ENCODE results near the gene TAAR6. TPM values are rescaled to one million over a fixed set of nuclear protein-coding genes. Genes with fewer than 3 reads are reported as not detected.

The TAAR6 gene
- total RNA-seq, 1 experiment from 2014 or later = not detected

DNA sequence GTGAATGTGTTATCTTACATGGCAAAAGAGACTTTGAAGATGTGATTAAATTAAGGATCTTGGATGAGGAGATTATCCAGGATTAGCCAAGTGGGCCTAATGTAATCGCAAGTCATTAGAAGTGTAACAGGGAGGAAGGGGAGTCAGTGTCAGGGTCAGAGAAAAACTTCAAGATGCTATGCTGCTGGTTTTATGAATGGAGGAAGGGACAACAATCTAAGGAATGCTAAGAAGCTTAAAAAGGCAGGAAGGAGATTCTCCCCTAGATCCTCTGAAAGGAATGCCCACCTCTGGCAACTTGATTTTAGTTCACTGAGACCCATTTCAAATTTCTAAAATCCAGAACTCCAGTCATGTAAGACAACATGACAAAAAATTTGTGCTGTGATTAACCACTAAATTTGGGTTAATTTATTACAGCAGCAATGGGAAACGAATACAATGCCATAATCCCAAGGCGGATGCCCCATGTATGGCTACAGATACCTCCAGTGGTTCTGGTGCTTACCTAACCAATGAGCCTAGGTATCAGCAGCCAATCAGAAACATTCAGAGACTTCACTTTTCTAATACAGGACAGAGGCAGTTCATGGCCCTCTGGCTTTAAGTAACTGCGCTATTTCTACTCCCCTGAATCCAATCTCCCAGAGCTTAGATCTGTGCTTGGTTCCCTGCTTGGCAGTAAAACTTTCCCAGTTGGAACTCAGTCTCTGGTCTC is 21.2 kb upstream of the TAAR6 start (continued):
- TF ChIP-seq, protein P1, sequence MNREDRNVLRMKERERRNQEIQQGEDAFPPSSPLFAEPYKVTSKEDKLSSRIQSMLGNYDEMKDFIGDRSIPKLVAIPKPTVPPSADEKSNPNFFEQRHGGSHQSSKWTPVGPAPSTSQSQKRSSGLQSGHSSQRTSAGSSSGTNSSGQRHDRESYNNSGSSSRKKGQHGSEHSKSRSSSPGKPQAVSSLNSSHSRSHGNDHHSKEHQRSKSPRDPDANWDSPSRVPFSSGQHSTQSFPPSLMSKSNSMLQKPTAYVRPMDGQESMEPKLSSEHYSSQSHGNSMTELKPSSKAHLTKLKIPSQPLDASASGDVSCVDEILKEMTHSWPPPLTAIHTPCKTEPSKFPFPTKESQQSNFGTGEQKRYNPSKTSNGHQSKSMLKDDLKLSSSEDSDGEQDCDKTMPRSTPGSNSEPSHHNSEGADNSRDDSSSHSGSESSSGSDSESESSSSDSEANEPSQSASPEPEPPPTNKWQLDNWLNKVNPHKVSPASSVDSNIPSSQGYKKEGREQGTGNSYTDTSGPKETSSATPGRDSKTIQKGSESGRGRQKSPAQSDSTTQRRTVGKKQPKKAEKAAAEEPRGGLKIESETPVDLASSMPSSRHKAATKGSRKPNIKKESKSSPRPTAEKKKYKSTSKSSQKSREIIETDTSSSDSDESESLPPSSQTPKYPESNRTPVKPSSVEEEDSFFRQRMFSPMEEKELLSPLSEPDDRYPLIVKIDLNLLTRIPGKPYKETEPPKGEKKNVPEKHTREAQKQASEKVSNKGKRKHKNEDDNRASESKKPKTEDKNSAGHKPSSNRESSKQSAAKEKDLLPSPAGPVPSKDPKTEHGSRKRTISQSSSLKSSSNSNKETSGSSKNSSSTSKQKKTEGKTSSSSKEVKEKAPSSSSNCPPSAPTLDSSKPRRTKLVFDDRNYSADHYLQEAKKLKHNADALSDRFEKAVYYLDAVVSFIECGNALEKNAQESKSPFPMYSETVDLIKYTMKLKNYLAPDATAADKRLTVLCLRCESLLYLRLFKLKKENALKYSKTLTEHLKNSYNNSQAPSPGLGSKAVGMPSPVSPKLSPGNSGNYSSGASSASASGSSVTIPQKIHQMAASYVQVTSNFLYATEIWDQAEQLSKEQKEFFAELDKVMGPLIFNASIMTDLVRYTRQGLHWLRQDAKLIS (CRISPR knock-in tag; IDR thresholded peaks at IDR 0.05; ENCODE audit: borderline replicate concordance) = no peak
- TF ChIP-seq NFE2L1 (CRISPR knock-in tag; IDR thresholded peaks at IDR 0.05) (no peak), TP53 (CRISPR knock-in tag; IDR thresholded peaks at IDR 0.05) (no peak), ATF1 (CRISPR knock-in tag; IDR thresholded peaks at IDR 0.05) (no peak), ZNF317 (CRISPR knock-in tag; IDR thresholded peaks at IDR 0.05; ENCODE audit: borderline replicate concordance, low read depth) (no peak), CREB1 (CRISPR knock-in tag; IDR thresholded peaks at IDR 0.05) (no peak)

DNA sequence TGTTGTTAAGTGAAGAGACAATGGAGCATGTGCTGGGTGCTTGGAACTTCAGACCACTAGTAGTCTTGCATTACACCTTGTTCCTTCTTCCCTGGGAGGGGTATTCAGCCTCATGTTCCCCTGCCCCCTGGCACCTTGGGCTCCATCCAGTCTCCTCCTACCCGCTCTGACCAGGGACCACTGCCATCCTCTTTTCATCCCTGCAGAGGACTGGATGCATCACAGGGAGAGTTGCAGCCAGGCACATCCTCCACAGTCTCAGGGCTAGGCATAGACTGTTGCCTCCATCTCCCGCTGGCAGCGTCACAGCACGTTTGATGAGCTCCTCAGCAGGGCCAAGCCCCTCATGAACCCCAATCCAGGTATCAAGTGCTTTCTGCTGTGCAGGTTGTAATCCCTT is 18.9 kb upstream of the TAAR6 start:
- ATAC-seq (peak; percentile 44), DNase-seq (ENCODE audit: low spot score) (no peak)
- POLR2A ChIA-PET = no interaction called here
- H3K27ac Mint-ChIP-seq = no peak overlapping the region
- no peaks in the 10 kb centered on the region for H3K9me3 Mint-ChIP-seq
- peaks cover 27% of the 10 kb centered on the region for H3K4me1 Mint-ChIP-seq
- H3K36me3 Mint-ChIP-seq = no peaks in the 10 kb centered on the region
- TF ChIP-seq, protein P2, sequence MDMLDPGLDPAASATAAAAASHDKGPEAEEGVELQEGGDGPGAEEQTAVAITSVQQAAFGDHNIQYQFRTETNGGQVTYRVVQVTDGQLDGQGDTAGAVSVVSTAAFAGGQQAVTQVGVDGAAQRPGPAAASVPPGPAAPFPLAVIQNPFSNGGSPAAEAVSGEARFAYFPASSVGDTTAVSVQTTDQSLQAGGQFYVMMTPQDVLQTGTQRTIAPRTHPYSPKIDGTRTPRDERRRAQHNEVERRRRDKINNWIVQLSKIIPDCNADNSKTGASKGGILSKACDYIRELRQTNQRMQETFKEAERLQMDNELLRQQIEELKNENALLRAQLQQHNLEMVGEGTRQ (CRISPR knock-in tag; IDR thresholded peaks at IDR 0.05) = no peak
- TF ChIP-seq, protein P3, sequence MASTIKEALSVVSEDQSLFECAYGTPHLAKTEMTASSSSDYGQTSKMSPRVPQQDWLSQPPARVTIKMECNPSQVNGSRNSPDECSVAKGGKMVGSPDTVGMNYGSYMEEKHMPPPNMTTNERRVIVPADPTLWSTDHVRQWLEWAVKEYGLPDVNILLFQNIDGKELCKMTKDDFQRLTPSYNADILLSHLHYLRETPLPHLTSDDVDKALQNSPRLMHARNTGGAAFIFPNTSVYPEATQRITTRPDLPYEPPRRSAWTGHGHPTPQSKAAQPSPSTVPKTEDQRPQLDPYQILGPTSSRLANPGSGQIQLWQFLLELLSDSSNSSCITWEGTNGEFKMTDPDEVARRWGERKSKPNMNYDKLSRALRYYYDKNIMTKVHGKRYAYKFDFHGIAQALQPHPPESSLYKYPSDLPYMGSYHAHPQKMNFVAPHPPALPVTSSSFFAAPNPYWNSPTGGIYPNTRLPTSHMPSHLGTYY (CRISPR knock-in tag; IDR thresholded peaks at IDR 0.05) = no peak
- H3K27me3 Mint-ChIP-seq (ENCODE audit: low read depth) = no peaks in the 10 kb centered on the region
- CTCF ChIA-PET = interaction anchor here (1.0 kb wide), 1 partner anchor 271 kb away, joined by 5 read pairs; no protein-coding TSS in a partner anchor
- no peak overlapping the region for H3K4me3 Mint-ChIP-seq

DNA sequence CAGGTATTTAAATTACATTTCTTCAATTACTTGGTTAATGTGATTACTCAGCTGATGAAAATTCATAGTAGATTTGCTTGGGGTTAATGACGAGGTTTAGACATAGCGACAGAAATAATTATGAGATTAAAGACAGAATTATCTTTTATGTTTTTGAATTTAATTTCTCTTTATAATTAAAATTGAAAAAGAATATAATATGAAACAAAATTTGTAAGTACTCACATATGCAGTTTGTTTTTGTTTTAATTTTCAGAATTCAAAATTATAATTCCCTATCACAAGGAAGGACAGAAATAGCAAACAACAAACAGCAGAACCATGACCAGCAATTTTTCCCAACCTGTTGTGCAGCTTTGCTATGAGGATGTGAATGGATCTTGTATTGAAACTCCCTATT is 17.8 kb upstream of the TAAR6 start, which contains the start of gene TAAR8:
Gene TAAR8 (plus strand): TSS at position 301 of the 400 bp plus-strand sequence. CDS start 21 bp downstream, at position 322.
- no peak within 1 kb of the TSS for H3K4me3 Mint-ChIP-seq
- no peaks in the 10 kb centered on the region for H3K9me3 Mint-ChIP-seq
- H3K27ac Mint-ChIP-seq = no peak within 1 kb of the TSS
- CTCF ChIA-PET = no interaction called here
- POLR2A ChIA-PET = no interaction called here
- ATAC-seq (no peak), DNase-seq (ENCODE audit: low spot score) (no peak)
- H3K4me1 Mint-ChIP-seq = peaks cover 27% of the 10 kb centered on the region
- no peaks in the 10 kb centered on the region for H3K27me3 Mint-ChIP-seq (ENCODE audit: low read depth)
- no peaks in the 10 kb centered on the region for H3K36me3 Mint-ChIP-seq
- TF ChIP-seq, protein P4, sequence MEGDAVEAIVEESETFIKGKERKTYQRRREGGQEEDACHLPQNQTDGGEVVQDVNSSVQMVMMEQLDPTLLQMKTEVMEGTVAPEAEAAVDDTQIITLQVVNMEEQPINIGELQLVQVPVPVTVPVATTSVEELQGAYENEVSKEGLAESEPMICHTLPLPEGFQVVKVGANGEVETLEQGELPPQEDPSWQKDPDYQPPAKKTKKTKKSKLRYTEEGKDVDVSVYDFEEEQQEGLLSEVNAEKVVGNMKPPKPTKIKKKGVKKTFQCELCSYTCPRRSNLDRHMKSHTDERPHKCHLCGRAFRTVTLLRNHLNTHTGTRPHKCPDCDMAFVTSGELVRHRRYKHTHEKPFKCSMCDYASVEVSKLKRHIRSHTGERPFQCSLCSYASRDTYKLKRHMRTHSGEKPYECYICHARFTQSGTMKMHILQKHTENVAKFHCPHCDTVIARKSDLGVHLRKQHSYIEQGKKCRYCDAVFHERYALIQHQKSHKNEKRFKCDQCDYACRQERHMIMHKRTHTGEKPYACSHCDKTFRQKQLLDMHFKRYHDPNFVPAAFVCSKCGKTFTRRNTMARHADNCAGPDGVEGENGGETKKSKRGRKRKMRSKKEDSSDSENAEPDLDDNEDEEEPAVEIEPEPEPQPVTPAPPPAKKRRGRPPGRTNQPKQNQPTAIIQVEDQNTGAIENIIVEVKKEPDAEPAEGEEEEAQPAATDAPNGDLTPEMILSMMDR (IDR thresholded peaks at IDR 0.05) = no peak
- no peak for TF ChIP-seq NR3C1 (CRISPR knock-in tag; conservative IDR thresholded peaks at IDR 0.05; ENCODE audit: low read depth)
- TF ChIP-seq, protein P5, sequence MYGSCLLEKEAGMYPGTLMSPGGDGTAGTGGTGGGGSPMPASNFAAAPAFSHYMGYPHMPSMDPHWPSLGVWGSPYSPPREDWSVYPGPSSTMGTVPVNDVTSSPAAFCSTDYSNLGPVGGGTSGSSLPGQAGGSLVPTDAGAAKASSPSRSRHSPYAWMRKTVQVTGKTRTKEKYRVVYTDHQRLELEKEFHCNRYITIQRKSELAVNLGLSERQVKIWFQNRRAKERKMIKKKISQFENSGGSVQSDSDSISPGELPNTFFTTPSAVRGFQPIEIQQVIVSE (CRISPR knock-in tag; IDR thresholded peaks at IDR 0.05; ENCODE audit: borderline replicate concordance) = no peak
- no peak for TF ChIP-seq TEAD1 (CRISPR knock-in tag; IDR thresholded peaks at IDR 0.05)
- TF ChIP-seq, protein P6, sequence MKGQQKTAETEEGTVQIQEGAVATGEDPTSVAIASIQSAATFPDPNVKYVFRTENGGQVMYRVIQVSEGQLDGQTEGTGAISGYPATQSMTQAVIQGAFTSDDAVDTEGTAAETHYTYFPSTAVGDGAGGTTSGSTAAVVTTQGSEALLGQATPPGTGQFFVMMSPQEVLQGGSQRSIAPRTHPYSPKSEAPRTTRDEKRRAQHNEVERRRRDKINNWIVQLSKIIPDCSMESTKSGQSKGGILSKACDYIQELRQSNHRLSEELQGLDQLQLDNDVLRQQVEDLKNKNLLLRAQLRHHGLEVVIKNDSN (CRISPR knock-in tag; IDR thresholded peaks at IDR 0.05) = no peak
- TF ChIP-seq, protein P7, sequence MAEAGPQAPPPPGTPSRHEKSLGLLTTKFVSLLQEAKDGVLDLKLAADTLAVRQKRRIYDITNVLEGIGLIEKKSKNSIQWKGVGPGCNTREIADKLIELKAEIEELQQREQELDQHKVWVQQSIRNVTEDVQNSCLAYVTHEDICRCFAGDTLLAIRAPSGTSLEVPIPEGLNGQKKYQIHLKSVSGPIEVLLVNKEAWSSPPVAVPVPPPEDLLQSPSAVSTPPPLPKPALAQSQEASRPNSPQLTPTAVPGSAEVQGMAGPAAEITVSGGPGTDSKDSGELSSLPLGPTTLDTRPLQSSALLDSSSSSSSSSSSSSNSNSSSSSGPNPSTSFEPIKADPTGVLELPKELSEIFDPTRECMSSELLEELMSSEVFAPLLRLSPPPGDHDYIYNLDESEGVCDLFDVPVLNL (CRISPR knock-in tag; IDR thresholded peaks at IDR 0.05; ENCODE audit: borderline replicate concordance, low read depth) = no peak
- no peak for TF ChIP-seq SMAD3 (CRISPR knock-in tag; IDR thresholded peaks at IDR 0.05; ENCODE audit: borderline replicate concordance)
- TF ChIP-seq RORB (CRISPR knock-in tag; IDR thresholded peaks at IDR 0.05) = no peak
- TF ChIP-seq, protein P8, sequence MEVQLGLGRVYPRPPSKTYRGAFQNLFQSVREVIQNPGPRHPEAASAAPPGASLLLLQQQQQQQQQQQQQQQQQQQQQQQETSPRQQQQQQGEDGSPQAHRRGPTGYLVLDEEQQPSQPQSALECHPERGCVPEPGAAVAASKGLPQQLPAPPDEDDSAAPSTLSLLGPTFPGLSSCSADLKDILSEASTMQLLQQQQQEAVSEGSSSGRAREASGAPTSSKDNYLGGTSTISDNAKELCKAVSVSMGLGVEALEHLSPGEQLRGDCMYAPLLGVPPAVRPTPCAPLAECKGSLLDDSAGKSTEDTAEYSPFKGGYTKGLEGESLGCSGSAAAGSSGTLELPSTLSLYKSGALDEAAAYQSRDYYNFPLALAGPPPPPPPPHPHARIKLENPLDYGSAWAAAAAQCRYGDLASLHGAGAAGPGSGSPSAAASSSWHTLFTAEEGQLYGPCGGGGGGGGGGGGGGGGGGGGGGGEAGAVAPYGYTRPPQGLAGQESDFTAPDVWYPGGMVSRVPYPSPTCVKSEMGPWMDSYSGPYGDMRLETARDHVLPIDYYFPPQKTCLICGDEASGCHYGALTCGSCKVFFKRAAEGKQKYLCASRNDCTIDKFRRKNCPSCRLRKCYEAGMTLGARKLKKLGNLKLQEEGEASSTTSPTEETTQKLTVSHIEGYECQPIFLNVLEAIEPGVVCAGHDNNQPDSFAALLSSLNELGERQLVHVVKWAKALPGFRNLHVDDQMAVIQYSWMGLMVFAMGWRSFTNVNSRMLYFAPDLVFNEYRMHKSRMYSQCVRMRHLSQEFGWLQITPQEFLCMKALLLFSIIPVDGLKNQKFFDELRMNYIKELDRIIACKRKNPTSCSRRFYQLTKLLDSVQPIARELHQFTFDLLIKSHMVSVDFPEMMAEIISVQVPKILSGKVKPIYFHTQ (CRISPR knock-in tag; IDR thresholded peaks at IDR 0.05) = no peak

All from WTC11 (cell line).